ENCODE measurements around the gene TRAPPC2L.
A peak's percentile ranks its signal among the peaks of the same experiment; 100 is the strongest.

The TRAPPC2L gene

DNA sequence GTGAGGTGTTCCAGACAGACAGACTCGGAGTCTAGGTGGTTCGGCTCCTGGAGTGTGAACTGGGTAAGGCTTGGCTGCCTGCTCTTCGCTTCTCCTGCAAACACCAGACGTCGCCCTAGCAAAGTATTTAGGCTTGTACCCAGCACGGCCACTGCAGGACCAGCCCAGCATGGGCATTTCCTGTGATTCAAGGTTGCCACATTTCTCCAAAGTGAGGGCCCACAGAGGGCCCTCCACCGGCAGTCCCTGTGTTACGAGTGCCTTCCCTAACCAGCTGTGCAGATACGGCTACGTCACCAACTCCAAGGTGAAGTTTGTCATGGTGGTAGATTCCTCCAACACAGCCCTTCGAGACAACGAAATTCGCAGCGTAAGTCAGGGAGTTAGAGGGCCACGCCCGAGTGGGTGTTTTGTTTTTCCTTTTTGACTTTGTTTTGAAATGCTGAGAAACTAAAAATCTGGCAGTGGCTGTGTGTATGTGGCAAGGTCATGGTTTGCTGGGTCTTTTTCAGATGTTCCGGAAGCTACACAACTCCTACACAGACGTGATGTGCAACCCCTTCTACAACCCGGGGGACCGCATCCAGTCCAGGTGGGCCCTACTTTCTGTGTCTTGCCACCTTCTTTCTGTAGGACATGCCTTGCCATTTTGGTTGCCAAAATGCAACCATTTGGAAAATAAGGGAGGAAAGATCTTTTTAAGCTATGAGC, 2.6 kb downstream of the TRAPPC2L start:
- no peak for FAIRE-seq
- no peak for DNase-seq (ENCODE audit: low spot score)

DNA sequence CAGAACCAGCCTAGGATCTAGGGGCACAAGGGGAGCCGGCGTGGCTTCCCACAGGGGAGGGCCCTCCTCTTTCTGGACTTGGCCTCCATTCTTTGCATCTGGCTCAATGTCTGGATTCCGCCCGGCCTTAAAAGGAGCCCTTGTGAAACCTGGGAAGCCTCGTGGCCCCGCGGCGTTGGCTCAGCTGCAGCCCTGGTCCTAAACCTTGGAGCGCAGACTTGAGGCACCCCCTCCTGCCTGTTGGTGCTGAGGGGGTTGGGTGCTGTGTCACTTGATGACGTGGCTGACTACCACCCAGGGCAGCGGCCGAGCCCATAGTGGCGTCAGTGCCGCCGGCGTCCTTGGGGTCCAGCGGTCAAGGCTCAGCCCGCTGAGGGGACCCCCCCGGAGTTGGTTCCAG, 4.4 kb downstream of the TRAPPC2L start:
- DNase-seq (ENCODE audit: low spot score), result no peak
- FAIRE-seq, result no peak

DNA sequence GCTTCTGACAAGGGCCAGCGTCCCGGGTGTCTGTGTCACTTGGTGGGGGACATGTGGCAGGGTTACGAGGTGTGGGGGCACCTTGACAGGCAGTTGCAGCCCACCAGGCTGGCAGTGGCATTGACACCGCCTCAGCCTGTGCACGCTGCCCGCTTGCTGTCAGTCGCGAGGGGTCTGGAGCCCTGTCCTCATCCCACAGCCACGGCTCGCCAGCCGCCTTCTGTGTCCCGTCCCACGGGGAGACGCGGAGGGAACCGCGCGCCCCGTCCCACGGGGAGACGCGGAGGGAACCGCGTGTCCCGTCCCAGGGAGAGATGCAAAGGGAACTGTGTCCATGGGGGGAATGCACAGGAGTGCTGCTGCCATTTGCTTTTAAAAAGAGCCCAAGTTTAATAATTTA, 6.0 kb downstream of the TRAPPC2L start:
- no peak for FAIRE-seq
- DNase-seq (ENCODE audit: low spot score), result no peak

DNA sequence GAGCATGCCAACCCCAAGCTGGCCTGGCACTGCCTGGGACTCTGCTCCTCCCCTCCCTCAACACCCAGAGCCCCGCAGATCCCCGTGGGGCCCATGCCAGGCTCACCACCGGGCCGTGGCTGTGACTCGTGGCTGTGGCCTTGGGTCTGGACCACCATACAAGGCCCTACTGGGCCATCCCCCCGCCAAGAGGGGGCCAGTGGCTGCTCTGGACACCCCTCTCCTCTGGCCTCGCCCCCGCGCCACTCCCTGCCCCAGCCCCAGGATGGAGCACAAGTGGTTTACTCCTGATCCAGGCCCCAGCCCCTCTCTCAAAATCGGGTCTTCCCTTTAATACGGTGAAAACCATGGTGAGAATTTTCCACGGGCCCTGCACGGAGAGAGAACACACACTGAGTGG, 6.5 kb downstream of the TRAPPC2L start:
- DNase-seq (ENCODE audit: low spot score) (no peak), FAIRE-seq (no peak)

DNA sequence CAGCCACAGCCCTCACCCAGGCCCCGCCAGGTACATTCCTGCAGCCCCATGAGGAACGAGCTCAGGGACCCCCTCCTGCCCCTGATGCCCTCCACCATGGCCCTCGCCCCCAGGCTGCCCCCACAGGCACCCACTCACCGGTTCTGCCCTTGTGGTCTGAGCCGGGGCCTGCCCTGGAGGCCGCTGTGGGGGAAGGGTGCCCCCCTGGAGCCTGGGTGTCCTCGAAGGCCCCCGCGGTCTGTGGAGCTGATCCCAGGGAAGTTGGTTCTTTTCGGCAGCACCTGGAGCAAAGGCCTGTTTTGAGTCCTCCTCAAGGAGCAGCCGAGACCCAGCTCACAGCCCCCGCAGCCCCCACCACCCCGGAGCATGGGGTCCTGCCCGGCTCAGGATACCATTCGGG, 7.2 kb downstream of the TRAPPC2L start:
- FAIRE-seq (no peak), DNase-seq (ENCODE audit: low spot score) (no peak)

DNA sequence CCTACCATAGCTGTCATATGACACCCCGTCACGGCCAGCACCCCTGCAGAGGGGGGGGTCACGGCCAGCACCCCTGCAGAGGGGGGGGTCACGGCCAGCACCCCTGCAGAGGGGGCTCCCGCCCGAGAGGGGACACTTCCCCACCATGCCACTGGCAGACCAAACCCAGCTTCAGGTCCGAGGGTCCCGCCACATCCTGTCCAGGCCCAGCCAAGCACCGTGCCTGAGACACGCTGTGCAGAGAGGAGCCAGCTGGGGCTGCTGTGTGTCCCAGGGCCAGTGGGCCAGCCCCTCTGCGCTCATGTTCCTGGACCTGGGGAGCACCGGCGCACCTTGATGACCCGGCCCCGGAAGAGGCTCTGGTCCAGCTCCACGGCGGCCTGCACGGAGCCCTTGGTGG, 7.6 kb downstream of the TRAPPC2L start:
- DNase-seq (ENCODE audit: low spot score) (no peak), FAIRE-seq (no peak)

DNA sequence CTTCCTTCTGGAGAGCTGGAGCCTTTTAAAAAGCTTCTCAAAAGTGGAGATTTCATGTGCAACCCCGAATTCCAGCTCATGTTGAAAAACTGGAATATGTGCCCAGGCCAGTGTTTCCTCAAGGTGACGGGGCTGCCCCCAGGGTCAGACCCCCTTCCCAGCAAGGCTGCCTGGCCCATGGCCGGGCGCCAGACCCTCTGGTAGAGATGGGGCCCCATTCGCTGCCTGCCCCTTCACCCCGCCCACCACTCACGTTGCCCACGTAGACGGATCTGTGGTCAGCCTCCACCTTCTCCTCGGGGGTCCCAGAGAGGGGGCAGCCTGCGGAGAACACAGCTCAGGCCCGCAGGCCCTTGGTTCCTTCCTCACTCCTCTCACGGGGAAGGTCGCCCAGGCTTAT, 8.4 kb downstream of the TRAPPC2L start:
- FAIRE-seq (no peak), DNase-seq (ENCODE audit: low spot score) (no peak)

DNA sequence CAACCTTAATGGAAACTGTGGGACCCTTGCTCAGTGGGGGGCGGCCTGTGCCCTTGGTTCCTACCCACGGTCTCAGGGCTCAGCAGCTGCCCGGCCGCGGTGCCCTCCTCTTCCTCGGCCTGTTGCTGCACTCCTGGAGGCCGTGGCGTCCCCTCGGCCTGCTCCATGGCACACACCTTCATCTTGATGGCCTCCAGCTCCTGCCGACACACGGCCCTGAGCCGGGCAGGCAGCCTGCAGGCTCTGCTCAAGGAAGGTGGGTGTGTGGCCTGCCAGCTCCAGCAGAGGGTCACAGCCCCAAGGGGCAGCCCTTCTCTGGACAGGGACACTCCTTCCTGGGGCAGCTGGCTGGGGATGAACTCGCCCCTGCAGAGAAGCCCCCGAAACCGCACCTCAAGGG, 8.8 kb downstream of the TRAPPC2L start:
- DNase-seq (ENCODE audit: low spot score) (no peak), FAIRE-seq (no peak)

DNA sequence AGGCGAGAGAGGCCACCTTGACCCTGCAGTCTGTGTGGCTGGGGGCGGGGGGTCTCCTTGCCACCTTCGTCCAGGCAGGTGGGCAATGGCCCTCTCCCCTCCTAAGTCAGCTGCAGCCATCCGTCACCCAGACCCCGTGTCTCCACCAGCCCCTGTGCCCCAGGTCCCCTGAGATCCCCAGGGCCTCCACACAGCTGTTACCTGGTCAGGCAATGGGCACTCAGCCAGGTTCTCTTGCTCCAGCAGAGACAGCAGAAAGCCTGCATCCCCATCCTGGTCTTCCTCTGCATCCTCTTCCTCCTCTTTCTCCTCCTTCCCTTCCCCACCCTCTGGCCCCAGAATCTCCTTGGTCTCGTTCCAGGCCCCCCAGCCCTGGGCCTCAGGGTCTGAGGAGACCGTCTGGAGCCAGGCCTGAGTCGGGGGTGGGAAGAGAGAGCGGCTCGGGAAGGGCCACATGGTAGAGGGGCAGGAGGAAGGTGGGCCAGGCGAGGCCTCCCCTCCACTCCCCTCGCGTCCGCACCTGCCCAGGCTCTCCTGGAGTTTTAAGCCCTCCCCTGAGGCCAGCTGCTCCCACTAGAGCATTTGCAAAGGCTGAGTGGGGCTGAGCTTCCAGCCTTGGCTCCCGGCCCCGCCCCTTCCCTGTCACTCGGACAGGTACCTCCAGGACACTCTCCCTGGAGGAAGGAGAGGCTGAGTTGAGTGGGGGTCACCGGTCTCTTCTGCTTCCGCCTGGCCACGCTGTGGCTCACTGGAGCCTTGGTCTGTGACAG, 9.4 kb downstream of the TRAPPC2L start, which contains the start of gene PABPN1L:
PABPN1L (minus strand) TSS at position 510 of the 770 bp plus-strand sequence; CDS start at position 456, 54 bp downstream.
- no peak for FAIRE-seq

DNA sequence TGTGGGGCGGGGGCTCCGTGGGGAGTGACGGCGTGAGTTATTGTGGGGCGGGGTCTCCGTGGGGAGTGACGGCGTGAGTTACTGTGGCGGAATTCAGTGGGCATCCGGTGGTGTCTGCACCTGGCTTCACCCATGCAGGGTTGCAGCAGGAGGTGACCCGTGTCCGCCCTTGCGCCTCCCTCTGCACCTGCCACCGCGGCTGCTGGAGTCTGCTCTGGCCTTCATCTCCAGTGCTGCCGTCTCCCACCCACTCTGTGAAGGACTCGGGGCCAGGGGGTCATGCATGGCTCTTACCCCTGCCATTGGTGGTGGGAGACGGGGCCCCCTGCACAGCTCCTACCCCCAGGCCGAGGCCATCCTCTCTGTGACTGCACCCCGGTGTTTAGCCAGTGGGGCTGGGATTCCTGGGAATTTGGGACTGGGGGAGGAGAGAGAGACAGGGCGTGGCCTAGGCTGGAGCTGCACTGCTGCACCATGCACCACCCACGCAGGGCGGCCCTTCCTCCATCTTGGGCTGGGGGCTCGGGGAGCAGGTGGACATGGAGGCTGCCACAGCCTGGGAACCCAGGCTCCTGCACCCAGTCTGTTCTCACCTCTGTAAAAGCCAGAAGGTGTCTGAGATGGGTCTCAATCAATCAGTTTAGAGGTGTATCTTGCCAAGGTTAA, 10.8 kb downstream of the TRAPPC2L start:
- FAIRE-seq, result no peak

More for the DNA sequence above, 9.4 kb downstream of the TRAPPC2L start, which contains the start of gene PABPN1L:
- DNase-seq (ENCODE audit: low spot score), result no peak

DNA sequence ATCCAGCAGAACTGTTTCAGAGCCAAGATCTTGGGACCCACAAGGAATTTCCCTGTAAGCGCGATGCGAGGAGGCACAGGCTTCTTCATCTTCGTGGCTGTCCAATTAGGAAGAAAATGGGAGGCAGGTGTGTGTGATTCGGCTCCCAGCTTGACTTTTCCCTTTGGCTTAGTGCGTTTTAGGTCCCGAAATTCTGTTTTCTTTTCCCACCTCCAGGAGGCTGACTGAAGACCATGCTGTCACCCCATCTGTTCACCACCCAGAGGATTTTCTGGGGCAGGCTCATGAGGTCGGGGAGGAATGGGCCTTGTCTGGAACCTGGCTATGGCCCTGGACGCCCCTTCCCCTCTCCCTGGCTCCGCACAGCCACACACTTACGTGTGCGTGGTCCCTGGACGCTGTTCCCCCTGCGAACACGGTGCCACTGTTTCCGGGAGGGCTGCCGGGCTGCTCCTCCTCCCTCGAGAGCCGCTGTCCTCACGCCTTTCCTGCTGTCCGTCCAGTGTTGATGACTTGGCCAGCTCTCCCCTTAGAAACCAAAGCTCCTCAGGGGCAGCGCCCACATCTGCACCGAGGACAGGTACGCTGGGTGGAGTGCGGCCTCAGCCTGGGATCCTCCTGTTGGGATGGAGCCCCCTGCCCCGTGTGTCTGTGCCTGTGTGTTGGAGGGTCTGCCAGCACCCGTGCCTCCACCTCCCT, 12.2 kb downstream of the TRAPPC2L start:
- no peak for FAIRE-seq

More for the DNA sequence above, 10.8 kb downstream of the TRAPPC2L start:
- no peak for DNase-seq (ENCODE audit: low spot score)

DNA sequence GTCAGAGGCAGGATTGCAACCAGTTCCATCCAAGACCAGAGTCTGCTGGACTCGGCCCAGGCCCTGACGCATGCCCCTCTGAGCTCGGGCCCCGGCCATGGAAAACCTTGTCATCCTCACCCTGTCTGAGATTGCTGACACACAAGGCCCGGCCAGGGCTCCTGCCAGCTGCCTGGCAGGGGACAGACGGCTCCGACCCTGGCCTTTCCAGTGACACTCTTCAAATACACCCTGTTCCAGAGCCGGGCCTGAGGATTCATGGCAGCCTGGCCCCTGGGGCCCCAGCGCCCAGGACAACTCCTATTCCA, 12.7 kb downstream of the TRAPPC2L start:
- FAIRE-seq (no peak), DNase-seq (ENCODE audit: low spot score) (no peak)

More for the DNA sequence above, 12.2 kb downstream of the TRAPPC2L start:
- DNase-seq (ENCODE audit: low spot score), result no peak

DNA sequence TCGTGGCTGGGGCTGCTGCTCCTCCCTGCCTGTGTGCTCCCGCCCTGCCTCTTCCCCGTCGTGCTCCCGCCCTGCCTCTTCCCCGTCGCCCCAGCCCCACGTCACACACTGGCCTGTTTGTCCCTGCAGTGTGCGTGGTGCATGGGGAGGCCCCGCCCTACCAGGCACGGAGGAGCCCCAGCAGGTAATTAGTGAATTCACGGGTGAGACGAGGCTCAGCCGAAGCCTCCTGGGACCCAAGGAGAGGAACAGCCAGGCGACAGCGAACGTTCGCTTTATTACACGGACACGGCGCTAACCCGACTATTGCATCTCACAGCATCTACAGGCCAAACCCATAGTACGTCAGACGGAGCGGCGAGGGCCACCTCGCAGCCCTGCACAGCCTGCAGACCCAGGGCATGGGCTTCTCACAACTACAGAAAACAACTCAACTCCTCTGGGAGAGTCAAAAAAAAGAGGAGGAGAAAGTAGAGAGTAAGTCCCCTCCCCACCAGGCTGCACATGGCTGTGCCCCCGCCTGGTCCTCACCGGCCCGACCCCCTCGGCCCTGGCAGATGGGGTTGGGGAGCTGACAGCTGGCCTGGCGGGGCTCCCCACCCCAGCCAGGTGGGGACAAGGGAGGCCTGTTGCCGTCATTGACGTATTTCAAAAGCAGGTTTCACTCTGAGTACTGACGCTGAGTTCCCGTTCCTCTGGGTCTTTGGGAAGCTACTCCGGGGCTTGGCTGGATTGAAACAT, 13.9 kb downstream of the TRAPPC2L start:
- DNase-seq (ENCODE audit: low spot score) (no peak), FAIRE-seq (no peak)

DNA sequence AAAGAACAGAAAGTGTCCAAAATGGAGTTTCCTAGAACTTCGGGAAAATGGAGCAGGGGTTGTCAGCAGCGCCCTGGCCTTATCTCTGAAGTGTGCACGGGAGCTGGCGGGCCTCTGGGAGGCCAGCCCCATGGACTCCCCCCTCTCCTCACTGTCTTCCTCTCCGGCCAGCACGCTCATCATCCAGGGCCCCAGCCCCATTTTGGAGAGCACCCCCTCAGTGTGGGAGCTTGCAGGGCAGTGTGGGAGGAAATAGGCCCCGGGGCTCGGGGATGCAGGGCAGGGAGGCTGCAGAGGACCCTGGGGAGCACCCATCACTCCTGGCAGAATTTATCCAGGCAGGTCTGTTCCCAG, 14.4 kb downstream of the TRAPPC2L start:
- no peak for DNase-seq (ENCODE audit: low spot score)
- no peak for FAIRE-seq

DNA sequence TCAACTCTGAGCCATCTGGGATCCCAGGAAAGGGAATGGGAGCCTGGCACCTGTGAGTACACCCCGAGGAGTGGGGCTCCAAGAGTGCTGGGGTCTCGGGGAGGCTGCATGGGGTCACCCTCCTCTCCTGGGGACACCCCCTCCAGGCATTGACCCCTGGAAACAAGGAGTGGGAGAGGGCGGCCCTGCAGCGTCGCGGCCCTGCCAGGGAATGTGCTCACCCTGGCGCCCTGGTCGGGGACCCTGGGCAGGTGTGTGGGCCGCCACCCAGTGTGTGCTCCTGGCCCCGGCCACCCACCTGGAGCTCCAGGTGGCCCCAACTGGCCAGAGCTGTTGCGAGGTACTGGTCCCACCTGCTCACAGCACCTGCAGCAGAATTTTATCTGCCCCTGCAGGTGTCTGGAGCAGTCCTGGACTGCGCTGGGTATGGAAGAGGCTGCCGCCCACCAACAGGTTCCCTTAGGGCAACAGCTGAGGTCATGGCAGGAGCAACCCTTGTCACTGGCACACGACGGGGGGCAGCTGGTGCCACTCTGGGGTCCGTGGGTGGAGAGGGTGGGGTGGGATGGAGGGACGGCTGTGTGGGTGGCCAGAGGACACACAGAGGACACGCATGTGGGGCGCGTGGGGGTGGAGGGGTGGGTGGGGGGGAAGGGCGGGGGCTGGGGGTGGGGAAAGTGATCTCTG, 14.9 kb downstream of the TRAPPC2L start:
- no peak for DNase-seq (ENCODE audit: low spot score)
- no peak for FAIRE-seq

DNA sequence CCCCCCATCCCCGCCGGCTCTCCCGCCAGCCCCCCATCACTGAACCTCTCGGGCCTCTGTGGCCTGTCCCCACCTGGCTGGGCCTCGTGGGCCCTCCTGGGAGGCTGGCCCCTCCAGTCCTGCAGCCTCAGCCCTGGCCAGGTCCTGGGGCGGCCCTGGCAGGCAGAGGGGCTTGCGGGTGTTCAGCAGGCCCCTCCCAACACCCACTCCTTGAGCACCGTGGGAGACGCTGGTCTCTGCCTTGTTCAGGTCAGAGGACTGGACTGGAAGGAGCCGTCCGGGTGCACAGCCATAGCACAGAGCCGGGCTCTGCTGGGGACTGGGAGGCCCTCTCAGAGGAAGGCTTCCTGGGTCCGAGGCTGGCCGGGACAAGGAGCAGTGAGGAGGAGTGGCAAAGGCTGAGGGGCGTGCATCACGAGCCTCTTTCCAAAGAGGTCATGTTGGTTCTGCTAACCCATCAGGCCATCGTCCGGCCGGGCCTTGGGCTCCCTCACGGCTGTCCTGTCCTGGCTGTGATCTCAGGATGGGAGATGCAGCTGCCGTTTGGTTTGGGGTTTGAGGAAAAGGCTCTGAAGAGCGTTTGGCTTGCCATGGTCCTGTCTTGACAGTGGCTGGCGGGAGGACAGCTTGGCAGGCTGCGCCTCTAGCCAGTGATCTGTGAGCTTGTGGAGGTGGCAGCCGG, 15.9 kb downstream of the TRAPPC2L start:
- DNase-seq (ENCODE audit: low spot score), result no peak
- no peak for FAIRE-seq

DNA sequence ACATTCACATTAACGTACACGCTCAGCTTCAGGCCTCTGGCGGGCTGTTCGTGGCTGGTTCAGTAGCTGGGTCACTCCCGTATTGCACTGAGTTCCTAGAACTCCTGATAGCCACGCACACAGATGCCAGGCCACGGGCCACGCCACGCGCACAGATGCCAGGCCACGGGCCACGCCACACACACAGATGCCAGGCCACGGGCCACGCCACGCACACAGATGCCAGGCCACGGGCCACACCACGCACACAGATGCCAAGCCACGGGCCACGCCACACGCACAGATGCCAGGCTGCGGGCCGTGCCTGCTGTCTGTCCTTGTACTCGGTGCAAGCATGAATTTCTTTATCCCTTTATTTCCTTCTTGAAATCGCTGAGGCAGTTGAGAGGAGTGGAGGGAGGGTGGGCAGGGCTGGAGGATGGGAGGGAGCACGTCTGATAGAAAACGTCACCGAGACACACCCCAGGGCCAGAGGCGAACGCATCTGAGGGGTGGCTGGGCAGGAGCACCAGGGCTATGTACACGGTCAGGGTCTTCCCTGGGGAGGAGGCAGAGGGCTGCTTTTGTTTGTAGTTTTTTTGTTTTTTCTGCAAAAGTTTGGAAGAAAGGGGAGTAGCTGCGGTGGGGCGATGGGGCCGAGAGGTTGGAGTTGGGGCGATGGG, 18.1 kb downstream of the TRAPPC2L start:
- no peak for FAIRE-seq

DNA sequence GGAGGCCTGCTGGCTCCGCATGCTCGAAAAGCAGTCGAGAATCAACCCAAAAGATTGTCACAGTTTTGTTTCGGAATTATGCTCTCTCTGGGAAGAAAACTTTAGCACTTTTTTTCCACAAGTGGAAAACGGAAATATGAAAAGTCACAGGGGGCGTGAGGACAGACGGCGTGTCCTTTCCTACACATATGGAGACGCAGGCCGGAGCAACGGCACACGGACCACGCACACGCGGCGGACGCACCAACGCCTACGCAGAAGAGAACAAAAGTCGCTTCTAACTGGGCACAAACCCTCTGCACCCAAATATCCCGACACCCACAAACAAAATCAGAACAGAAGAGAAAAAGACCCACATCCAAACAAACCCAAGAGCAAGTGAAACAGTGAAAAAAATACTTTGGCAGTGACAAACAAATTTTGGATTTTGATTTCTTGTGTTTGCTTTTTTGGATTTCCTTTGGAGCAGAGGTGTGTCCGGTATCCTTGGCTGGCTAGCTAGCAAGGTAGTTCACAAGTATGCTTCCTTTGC, 18.8 kb downstream of the TRAPPC2L start:
- no peak for FAIRE-seq
- no peak for DNase-seq (ENCODE audit: low spot score)

More for the DNA sequence above, 18.1 kb downstream of the TRAPPC2L start:
- no peak for DNase-seq (ENCODE audit: low spot score)

DNA sequence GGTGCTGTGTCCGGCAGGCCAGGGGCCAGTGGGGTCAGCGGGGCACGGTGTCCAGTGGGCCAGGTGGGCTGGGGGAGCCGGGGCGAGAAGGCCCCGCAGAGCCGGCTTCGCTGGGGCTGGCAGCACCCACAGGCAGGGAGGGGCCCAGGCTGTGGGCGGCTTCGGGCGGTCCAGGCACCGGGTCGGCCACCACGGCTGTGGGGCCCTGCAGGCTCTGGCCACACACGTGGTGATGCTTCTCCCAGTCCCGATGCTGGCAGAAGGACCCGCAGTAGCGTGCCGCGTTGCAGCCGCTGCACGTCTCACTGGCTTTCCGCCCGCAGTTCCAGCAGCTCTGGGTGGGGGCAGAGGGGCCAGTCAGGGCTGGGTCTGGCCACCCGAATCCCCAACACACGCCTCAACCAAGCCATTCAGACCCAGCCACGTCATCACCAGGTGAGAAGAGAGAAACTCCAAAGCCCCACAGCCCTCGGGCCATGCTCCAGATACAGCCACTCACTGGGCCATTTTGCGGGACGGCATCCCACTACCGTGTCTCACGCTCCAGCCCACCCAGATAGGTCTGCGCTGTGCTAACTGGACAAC, 20.1 kb downstream of the TRAPPC2L start:
- DNase-seq (ENCODE audit: low spot score) (peak; percentile 25), FAIRE-seq (peak; percentile 70)

All from urothelium cell line (cell line).